ENCODE measurements around the gene PRRT4.

DNA sequence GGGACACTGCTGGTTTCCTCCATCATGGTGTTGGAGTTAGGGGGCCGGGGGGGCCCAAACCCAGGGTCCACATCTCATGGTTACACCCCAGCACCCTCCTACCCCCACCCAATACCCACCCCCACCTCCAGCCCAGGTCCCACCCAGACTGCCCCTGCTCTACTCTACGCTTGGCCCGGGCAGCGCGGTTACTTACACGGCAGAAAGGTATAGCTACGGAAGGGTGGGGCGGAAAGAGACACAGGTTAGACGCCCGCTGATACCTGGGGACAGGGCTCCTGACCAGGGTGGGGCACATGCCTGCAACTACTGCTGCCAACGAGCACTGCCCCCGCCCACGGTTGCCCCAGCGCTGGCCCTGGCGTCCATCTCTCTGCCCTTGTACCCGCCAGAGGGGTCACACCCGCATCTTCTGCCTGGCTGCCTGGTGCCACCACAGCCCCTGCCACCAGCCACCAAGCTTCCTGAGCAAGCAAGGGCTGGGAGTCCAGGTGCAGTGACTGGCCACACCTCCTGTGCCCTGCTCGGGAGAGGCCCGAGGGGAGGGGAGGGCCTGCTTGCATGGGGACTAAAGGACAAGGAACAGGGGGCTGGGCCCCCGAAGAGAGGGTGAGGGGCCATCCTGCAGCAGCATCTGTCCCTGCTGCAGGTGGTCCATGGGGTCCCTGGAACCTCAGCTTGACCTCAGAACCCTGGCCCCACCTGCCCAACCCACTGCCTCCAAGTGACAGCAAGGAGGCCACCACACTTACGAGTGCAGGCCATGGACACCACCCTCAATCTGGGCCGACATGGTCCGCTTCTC is 32.2 kb upstream of the PRRT4 start:
- no peak for TF ChIP-seq YY1 (IDR thresholded peaks at IDR 0.05; ENCODE audit: insufficient read depth, insufficient read length)
- no peak for TF ChIP-seq SUZ12 (IDR thresholded peaks at IDR 0.05; ENCODE audit: extremely low read depth, insufficient read depth, insufficient read length)

All from NT2/D1 (cell line).